Fibroblast of lung (primary cell): ENCODE data around the gene GNB2. TPM values are rescaled to one million over a fixed set of nuclear protein-coding genes. Genes with fewer than 3 reads are reported as not detected.
A peak's percentile ranks its signal among the peaks of the same experiment; 100 is the strongest.

Experiments used
- DNase-seq, 2 donors: peaks; one replicate each; pipeline versions ENCODE4 v3.0.0 to v3.0.0-alpha.2; 2010; ENCODE audit warnings: low read depth in 2 of 2
- H2AFZ ChIP-seq: 2 replicates; pipeline ENCODE4 v1.5.1; 2012; ENCODE audit warnings: low read length, control low read depth, inconsistent platforms
- H3K27ac ChIP-seq: 2 replicates; pipeline ENCODE4 v1.5.1; 2011; ENCODE audit warnings: low read length, control low read depth; ENCODE audit not compliant: insufficient read depth
- H3K27me3 ChIP-seq: 2 replicates; pipeline ENCODE4 v1.5.1; 2011; ENCODE audit warnings: mild to moderate bottlenecking, low read length; ENCODE audit not compliant: control insufficient read depth, insufficient read depth
- H3K36me3 ChIP-seq: 2 replicates; pipeline ENCODE4 v1.5.1; 2011; ENCODE audit warnings: low read length; ENCODE audit not compliant: control insufficient read depth, insufficient read depth
- H3K4me1 ChIP-seq: 2 replicates; pipeline ENCODE4 v1.5.1; 2011; ENCODE audit warnings: low read length; ENCODE audit not compliant: control insufficient read depth, insufficient read depth; ENCODE audit errors: extremely low read depth
- H3K4me2 ChIP-seq: 2 replicates; pipeline ENCODE4 v1.5.1; 2011; ENCODE audit warnings: low read length, control low read depth; ENCODE audit not compliant: insufficient read depth; ENCODE audit errors: extremely low read depth
- H3K4me3 ChIP-seq, 4 experiments: fragments of 200-600 bp in 1 of 4; sonication (generic) in 1 of 4; replicated peaks in 1 of 4; 2 replicates each; pipeline ENCODE4 v1.5.1; 2011 to 2016; ENCODE audit warnings: low read length in 4 of 4, low read depth in 3 of 4, mild to moderate bottlenecking in 3 of 4, control low read depth in 2 of 4, inconsistent platforms in 1 of 4, mixed read lengths in 1 of 4; ENCODE audit not compliant: insufficient read depth in 1 of 4; ENCODE audit errors: control extremely low read depth in 1 of 4
- H3K79me2 ChIP-seq: 2 replicates; pipeline ENCODE4 v1.5.1; 2012; ENCODE audit warnings: mild to moderate bottlenecking, low read length, inconsistent platforms; ENCODE audit not compliant: control insufficient read depth, insufficient read depth
- H3K9ac ChIP-seq: 2 replicates; pipeline ENCODE4 v1.5.1; 2011; ENCODE audit warnings: mild to moderate bottlenecking, low read length, control low read depth; ENCODE audit not compliant: insufficient read depth
- H3K9me3 ChIP-seq: 2 replicates; pipeline ENCODE4 v1.5.1; 2012; ENCODE audit warnings: low read depth, low read length; ENCODE audit not compliant: control insufficient read depth, insufficient read depth
- H4K20me1 ChIP-seq: 2 replicates; pipeline ENCODE4 v1.5.1; 2011; ENCODE audit warnings: low read length; ENCODE audit not compliant: control insufficient read depth, insufficient read depth; ENCODE audit errors: extremely low read depth
- EZH2 ChIP-seq: IDR thresholded peaks from 2 replicates; pipeline ENCODE4 v1.5.1; 2012; ENCODE audit warnings: low read length, control low read depth, mild to moderate bottlenecking; ENCODE audit errors: missing control alignments
- polyA plus RNA-seq, 2 donors: library from polyadenylated mRNA; depleted of rRNA in 1 of 2; stranded (reverse) in 1 of 2; unstranded in 1 of 2; fragments of >200 nt; gene quantifications; 2 replicates each; pipeline ENCODE4 v1.2.1, GENCODE V29; 2011 to 2012; ENCODE audit warnings: missing spikeins in 1 of 2
- total RNA-seq: library from RNA; depleted of rRNA; stranded (reverse); fragments of >200 nt; gene quantifications from 2 replicates; pipeline ENCODE4 v1.2.1, GENCODE V29; 2014
- TF ChIP-seq, protein P1 (sequence below), 2 donors: IDR thresholded peaks in 1 of 2; conservative IDR thresholded peaks in 1 of 2; 1 replicate in 1 of 2; 2 replicates in 1 of 2; pipeline ENCODE4 v1.5.1; 2011 to 2012; ENCODE audit warnings: low read length in 2 of 2, control low read depth in 1 of 2, inconsistent platforms in 1 of 2, low read depth in 1 of 2, mild to moderate bottlenecking in 1 of 2

Gene GNB2
- total and polyA plus RNA-seq, 2 donors (not counting 1 experiment from before 2014, with no cell fraction given) = 85.2 to 145 TPM

- DNase-seq = no peak
- Histone ChIP-seq H3K4me2 (peak overlapping the region; percentile 79), H3K36me3 (peaks cover 24% of the 10 kb centered on the region), H3K4me1 (peaks cover 3% of the 10 kb centered on the region), H4K20me1 (no peaks in the 10 kb centered on the region), H3K27ac (no peak overlapping the region), H3K27me3 (no peaks in the 10 kb centered on the region), H3K4me3 (peak overlapping the region; percentile 25 to 92 (median 63)), H3K79me2 (peaks cover 40% of the 10 kb centered on the region), H3K9ac (no peak overlapping the region), H3K9me3 (no peaks in the 10 kb centered on the region), H2AFZ (no peak overlapping the region)
- TF ChIP-seq, protein P1, sequence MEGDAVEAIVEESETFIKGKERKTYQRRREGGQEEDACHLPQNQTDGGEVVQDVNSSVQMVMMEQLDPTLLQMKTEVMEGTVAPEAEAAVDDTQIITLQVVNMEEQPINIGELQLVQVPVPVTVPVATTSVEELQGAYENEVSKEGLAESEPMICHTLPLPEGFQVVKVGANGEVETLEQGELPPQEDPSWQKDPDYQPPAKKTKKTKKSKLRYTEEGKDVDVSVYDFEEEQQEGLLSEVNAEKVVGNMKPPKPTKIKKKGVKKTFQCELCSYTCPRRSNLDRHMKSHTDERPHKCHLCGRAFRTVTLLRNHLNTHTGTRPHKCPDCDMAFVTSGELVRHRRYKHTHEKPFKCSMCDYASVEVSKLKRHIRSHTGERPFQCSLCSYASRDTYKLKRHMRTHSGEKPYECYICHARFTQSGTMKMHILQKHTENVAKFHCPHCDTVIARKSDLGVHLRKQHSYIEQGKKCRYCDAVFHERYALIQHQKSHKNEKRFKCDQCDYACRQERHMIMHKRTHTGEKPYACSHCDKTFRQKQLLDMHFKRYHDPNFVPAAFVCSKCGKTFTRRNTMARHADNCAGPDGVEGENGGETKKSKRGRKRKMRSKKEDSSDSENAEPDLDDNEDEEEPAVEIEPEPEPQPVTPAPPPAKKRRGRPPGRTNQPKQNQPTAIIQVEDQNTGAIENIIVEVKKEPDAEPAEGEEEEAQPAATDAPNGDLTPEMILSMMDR (conservative IDR thresholded peaks at IDR 0.05 in 1 of 2, IDR thresholded peaks at IDR 0.05 in 1 of 2; ENCODE audit: low read depth in 1 of 2, low read length in 2 of 2) = no peak
- TF ChIP-seq EZH2 = no peak
These were observed 3.2 kb downstream of the GNB2 start for GRCh38 chr7:100676501-100677306.

GRCh38 chr7:100677308-100678267, 4.0 kb downstream of the GNB2 start:
- peaks cover 8% of the 10 kb centered on the region for H3K4me1 ChIP-seq
- H3K4me2 ChIP-seq = no peak overlapping the region
- H3K9me3 ChIP-seq = no peaks in the 10 kb centered on the region
- no peak overlapping the region for H3K9ac ChIP-seq
- peaks cover 40% of the 10 kb centered on the region for H3K79me2 ChIP-seq
- no peaks in the 10 kb centered on the region for H4K20me1 ChIP-seq
- no peaks in the 10 kb centered on the region for H3K27me3 ChIP-seq
- no peak overlapping the region for H3K27ac ChIP-seq
- peaks cover 31% of the 10 kb centered on the region for H3K36me3 ChIP-seq
- DNase-seq = no peak
- H3K4me3 ChIP-seq = no peak overlapping the region
- H2AFZ ChIP-seq = no peak overlapping the region
- TF ChIP-seq, protein P1 (conservative IDR thresholded peaks at IDR 0.05 in 1 of 2, IDR thresholded peaks at IDR 0.05 in 1 of 2; ENCODE audit: low read depth in 1 of 2, low read length in 2 of 2) = no peak
- TF ChIP-seq EZH2 = no peak
